Chondrocyte (in vitro differentiated cells): ENCODE data around the gene ITGA7. TPM values are rescaled to one million over a fixed set of nuclear protein-coding genes. Genes with fewer than 3 reads are reported as not detected.

ENCODE experiments used
- DNase-seq: peaks from one replicate; pipeline ENCODE4 v3.0.0; 2021; ENCODE audit warnings: mixed read lengths, low spot score
- H3K27ac Mint-ChIP-seq: one replicate; pipeline ENCODE4 v1.8.0; 2021; ENCODE audit warnings: mild to moderate bottlenecking, moderate library complexity, mixed read lengths; ENCODE audit not compliant: unreplicated experiment
- H3K27me3 Mint-ChIP-seq: 2 replicates; pipeline ENCODE4 v1.8.0; 2021; ENCODE audit warnings: low read depth, mixed read lengths
- H3K36me3 Mint-ChIP-seq: 2 replicates; pipeline ENCODE4 v1.8.0; 2021; ENCODE audit warnings: low read depth, mixed read lengths
- H3K4me1 Mint-ChIP-seq: 2 replicates; pipeline ENCODE4 v1.8.0; 2021; ENCODE audit warnings: low read depth, mild to moderate bottlenecking, mixed read lengths
- H3K4me3 Mint-ChIP-seq: one replicate; pipeline ENCODE4 v1.8.0; 2021; ENCODE audit warnings: mild to moderate bottlenecking, moderate library complexity, mixed read lengths; ENCODE audit not compliant: unreplicated experiment
- H3K9me3 Mint-ChIP-seq: 2 replicates; pipeline ENCODE4 v1.8.0; 2021; ENCODE audit warnings: low read depth, mixed read lengths
- total RNA-seq: library from RNA; stranded (reverse); gene quantifications from 3 replicates; pipeline ENCODE4 v1.2.1, GENCODE V29; 2021
- TF ChIP-seq, protein P1 (sequence below): fragments of 200-600 bp; sonication (generic); IDR thresholded peaks from 2 replicates; pipeline ENCODE4 v1.5.0; 2021; ENCODE audit warnings: antibody characterized with exemption, mild to moderate bottlenecking, moderate library complexity

Gene ITGA7
- total RNA-seq, 1 donor from 2014 or later: 31.6 TPM

DNA sequence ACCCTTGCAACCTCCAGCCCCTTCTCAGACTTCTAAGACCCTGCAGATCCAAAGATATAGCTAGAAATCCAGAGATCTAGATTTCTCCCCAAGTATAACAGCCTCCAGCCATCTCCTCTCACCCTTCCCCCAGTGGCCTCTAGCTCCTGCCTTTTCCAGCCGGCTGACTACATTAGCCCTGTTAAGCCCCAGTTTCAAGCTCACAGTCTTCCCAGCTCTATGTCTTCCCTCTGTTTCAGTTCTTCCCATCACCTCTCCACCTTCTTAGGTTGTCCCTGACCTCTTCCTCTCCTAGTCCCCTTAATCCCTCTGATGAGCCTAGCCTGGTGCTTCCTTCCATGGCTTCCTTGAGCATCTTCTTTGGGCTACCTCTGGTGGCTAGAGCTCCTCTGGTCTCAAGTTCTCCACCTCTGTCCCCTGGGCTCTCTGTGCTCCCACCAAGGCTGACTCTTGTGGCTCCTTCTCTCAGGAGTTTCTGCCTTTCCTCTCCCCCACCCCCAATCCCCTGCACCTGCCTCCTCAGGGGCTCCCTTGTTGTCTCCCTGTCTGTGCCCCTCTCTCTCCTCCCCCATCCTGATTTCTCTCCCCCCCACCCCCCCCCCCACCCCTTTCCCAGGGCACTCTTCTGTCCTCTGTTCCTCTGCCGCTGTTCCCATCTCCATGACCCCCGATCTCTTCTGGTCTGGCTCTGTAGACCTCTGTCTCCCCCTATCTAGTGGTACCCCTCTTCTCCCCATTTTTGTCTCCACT is 34.4 kb upstream of the ITGA7 start:
- H3K9me3 Mint-ChIP-seq: no peaks in the 10 kb centered on the region
- peak overlapping the region; percentile 73 for H3K4me3 Mint-ChIP-seq
- H3K27ac Mint-ChIP-seq: peak overlapping the region; percentile 89
- DNase-seq: no peak
- no peaks in the 10 kb centered on the region for H3K36me3 Mint-ChIP-seq
- TF ChIP-seq, protein P1, sequence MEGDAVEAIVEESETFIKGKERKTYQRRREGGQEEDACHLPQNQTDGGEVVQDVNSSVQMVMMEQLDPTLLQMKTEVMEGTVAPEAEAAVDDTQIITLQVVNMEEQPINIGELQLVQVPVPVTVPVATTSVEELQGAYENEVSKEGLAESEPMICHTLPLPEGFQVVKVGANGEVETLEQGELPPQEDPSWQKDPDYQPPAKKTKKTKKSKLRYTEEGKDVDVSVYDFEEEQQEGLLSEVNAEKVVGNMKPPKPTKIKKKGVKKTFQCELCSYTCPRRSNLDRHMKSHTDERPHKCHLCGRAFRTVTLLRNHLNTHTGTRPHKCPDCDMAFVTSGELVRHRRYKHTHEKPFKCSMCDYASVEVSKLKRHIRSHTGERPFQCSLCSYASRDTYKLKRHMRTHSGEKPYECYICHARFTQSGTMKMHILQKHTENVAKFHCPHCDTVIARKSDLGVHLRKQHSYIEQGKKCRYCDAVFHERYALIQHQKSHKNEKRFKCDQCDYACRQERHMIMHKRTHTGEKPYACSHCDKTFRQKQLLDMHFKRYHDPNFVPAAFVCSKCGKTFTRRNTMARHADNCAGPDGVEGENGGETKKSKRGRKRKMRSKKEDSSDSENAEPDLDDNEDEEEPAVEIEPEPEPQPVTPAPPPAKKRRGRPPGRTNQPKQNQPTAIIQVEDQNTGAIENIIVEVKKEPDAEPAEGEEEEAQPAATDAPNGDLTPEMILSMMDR: no peak
- H3K27me3 Mint-ChIP-seq: no peaks in the 10 kb centered on the region
- H3K4me1 Mint-ChIP-seq: peaks cover 48% of the 10 kb centered on the region

DNA sequence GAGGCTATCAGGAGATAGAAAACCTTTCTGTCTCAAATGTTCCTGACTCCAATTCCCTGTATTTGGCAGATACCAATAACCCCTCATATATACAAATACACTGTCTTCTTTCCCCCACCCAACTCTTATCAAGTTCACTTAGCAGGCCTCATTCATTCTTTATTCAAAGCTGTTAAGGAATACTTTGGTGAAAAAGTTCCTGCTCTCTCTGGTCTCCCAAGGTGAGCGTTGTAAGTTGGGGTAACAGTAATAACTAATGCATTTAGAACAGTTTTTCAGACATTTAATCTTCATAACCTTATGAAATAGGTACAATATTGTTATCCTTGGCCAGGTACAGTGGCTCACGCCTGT is 31.3 kb upstream of the ITGA7 start:
- TF ChIP-seq, protein P1: peak; percentile 11
- DNase-seq: no peak
- Mint-ChIP-seq H3K9me3 (no peaks in the 10 kb centered on the region), H3K4me1 (peaks cover 23% of the 10 kb centered on the region), H3K4me3 (no peak overlapping the region), H3K27ac (no peak overlapping the region), H3K27me3 (no peaks in the 10 kb centered on the region), H3K36me3 (no peaks in the 10 kb centered on the region)

DNA sequence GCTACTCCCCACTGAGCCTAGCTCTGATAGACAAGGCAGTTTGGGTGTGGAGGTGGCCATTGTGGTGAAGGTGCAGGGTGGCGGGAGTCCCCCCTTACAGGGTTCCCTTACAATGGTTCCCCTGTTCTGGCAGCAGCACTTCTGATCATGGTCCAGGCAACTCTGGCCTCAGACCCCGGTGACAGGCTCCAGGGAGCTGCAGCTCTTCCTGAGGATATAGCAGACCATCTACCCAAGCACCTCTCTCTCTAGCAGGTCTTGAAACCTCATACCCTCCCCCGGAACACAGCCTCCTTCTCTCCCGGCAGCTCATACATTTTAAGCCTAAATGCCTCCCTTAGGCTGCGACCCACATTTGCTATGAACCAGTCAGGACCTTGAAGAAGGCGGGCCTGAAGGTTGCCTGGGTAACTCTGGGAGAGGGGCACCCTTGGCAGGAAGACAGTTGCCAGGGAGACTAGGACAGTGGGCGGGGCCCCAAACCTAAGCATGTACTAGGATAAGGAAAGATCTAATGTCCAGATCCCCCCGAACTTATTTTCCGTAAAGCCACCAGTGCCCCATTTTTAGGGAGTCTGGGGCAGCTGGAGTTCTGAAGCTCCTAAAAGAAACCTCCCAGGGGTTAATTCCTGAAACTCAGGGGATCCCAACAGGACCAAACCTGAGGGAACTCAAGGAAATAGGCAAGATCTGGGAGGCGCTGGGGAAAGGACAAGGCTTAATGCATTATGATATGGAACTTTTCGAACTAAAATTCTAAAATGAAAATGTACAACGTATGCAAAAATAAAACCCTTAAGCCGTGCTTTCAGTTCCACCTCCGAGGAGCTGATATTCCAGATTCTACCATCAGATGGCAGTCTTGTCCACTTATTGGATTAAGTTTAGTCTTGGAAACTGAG is 30.7 kb upstream of the ITGA7 start:
- H3K9me3 Mint-ChIP-seq: no peaks in the 10 kb centered on the region
- H3K4me1 Mint-ChIP-seq: peaks cover 21% of the 10 kb centered on the region
- no peaks in the 10 kb centered on the region for H3K36me3 Mint-ChIP-seq
- TF ChIP-seq, protein P1: peak; percentile 98
- DNase-seq: no peak
- H3K27me3 Mint-ChIP-seq: no peaks in the 10 kb centered on the region
- H3K4me3 Mint-ChIP-seq: peak overlapping the region; percentile 77
- peak overlapping the region; percentile 85 for H3K27ac Mint-ChIP-seq

DNA sequence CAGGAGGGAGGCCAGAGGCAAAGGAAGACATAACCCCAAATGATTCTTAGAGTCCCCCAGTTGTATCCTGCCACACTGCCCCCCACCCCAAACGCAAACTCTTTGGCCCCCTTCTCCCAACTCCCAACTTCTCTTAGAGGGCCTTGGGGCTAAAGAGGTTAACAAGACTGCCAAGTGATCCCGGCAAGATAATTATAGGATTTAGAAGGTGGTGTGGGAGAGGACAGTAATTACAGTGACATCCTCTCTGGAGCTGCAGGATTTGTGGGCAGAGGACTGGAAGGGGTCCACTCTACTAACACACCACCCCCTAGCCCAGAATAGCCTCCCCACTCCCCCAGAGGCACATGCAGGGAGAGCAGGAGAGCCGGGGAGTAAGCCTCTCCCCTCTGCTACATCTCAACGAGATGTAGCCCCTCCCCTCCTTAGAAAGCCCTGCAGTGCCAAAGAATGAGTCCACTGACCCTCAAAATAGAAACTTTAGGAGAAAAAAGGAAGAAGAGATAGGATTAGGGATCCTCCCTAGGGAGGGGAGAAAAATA is 29.9 kb upstream of the ITGA7 start:
- DNase-seq: no peak
- Mint-ChIP-seq H3K4me3 (peak overlapping the region; percentile 77), H3K36me3 (no peaks in the 10 kb centered on the region), H3K27me3 (no peaks in the 10 kb centered on the region), H3K9me3 (no peaks in the 10 kb centered on the region), H3K4me1 (peaks cover 19% of the 10 kb centered on the region), H3K27ac (peak overlapping the region; percentile 85)
- TF ChIP-seq, protein P1: peak; percentile 49
